Tibial nerve (tissue), 4 donors: ENCODE data around the gene FDX1. TPM values are rescaled to one million over a fixed set of nuclear protein-coding genes. Genes with fewer than 3 reads are reported as not detected.

ENCODE experiments used
- DNase-seq, 2 donors: peaks; one replicate each; pipeline ENCODE4 v3.0.0-alpha.2; 2019; ENCODE audit warnings: low spot score in 2 of 2
- H3K27ac ChIP-seq, 4 donors: fragments of 200-600 bp; sonication (generic) in 3 of 4; one replicate each; pipeline ENCODE4 v1.5.1; 2017 to 2019; ENCODE audit warnings: mild to moderate bottlenecking in 1 of 4
- H3K27me3 ChIP-seq, 2 donors: fragments of 200-600 bp; sonication (generic) in 1 of 2; one replicate each; pipeline versions ENCODE4 v1.5.1 to v1.6.0; 2017 to 2019
- H3K36me3 ChIP-seq, 3 donors: fragments of 200-600 bp; sonication (generic); one replicate each; pipeline ENCODE4 v1.5.1; 2018 to 2019
- H3K4me1 ChIP-seq, 4 donors: fragments of 200-600 bp; sonication (generic) in 3 of 4; one replicate each; pipeline ENCODE4 v1.5.1; 2017 to 2019
- H3K4me3 ChIP-seq, 4 donors: fragments of 200-600 bp; sonication (generic) in 3 of 4; one replicate each; pipeline ENCODE4 v1.5.1; 2017 to 2019; ENCODE audit warnings: mild to moderate bottlenecking in 1 of 4, moderate library complexity in 1 of 4
- H3K9me3 ChIP-seq, 4 donors: fragments of 200-600 bp; sonication (generic) in 3 of 4; one replicate each; pipeline ENCODE4 v1.5.1; 2017 to 2019
- EP300 ChIP-seq, 2 donors: sonication (generic); formaldehyde crosslinking; IDR thresholded peaks; one replicate each; pipeline ENCODE4 v1.6.1; 2017; ENCODE audit warnings: antibody characterized with exemption in 2 of 2, mild to moderate bottlenecking in 1 of 2
- POLR2A ChIP-seq, 2 donors: fragments of 450-650 bp; IDR thresholded peaks; one replicate each; pipeline ENCODE4 v1.6.1; 2017; ENCODE audit warnings: antibody characterized with exemption in 2 of 2, mild to moderate bottlenecking in 2 of 2, moderate library complexity in 2 of 2
- WGBS, 2 donors: methylation state at CpG; one replicate each; pipeline ENCODE4 v1.1.5; 2018; 5-methylcytosine and 5-hydroxymethylcytosine counted together
- total RNA-seq, 4 donors: library from RNA; depleted of rRNA; stranded (reverse); fragments of >200 nt; gene quantifications; one replicate each; pipeline ENCODE4 v1.1.0, GENCODE V29; 2016
- TF ChIP-seq, protein P1 (sequence below), 5 experiments: fragments of 200-600 bp in 3 of 5; fragments of 450-650 bp in 2 of 5; sonication (generic) in 3 of 5; IDR thresholded peaks; one replicate each; pipeline ENCODE4 v1.5.1; 2016 to 2019; ENCODE audit warnings: antibody characterized with exemption in 5 of 5, mild to moderate bottlenecking in 3 of 5, moderate library complexity in 2 of 5

FDX1 gene
- total RNA-seq, 4 donors from 2014 or later, result 13.9 to 19.9 (median 16.6) TPM

DNA sequence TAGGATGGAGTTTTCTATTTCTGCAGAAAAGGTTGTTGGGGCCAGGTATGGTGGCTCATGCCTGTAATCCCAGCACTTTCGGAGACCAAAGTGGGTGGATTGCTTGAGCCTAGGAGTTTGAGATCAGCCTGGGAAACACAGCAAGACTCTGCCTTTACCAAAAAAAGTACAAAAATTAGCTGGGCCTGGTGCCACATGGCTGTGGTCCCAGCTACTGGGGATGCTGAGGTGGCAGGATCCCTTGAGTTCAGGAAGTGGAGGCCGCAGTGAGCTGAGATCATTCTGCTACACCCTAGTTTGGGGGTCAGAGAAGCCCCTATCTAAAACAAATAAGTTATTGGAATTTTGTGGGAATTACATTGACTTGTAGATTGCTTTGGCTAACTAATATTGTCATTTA is 71.7 kb downstream of the FDX1 start:
- Histone ChIP-seq H3K27me3 (no peaks in the 10 kb centered on the region), H3K4me1 (peaks cover 0 to 7% (median 0%) of the 10 kb centered on the region in 4 donors), H3K36me3 (no peaks in the 10 kb centered on the region), H3K9me3 (peaks cover 0 to 10% (median 0%) of the 10 kb centered on the region in 4 donors), H3K4me3 (no peak overlapping the region), H3K27ac (no peak overlapping the region)
- TF ChIP-seq, protein P1, sequence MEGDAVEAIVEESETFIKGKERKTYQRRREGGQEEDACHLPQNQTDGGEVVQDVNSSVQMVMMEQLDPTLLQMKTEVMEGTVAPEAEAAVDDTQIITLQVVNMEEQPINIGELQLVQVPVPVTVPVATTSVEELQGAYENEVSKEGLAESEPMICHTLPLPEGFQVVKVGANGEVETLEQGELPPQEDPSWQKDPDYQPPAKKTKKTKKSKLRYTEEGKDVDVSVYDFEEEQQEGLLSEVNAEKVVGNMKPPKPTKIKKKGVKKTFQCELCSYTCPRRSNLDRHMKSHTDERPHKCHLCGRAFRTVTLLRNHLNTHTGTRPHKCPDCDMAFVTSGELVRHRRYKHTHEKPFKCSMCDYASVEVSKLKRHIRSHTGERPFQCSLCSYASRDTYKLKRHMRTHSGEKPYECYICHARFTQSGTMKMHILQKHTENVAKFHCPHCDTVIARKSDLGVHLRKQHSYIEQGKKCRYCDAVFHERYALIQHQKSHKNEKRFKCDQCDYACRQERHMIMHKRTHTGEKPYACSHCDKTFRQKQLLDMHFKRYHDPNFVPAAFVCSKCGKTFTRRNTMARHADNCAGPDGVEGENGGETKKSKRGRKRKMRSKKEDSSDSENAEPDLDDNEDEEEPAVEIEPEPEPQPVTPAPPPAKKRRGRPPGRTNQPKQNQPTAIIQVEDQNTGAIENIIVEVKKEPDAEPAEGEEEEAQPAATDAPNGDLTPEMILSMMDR (IDR thresholded peaks at IDR 0.05), result no peak
- TF ChIP-seq POLR2A (IDR thresholded peaks at IDR 0.05) (no peak), EP300 (IDR thresholded peaks at IDR 0.05) (no peak)
- DNase-seq, result no peak
- WGBS, 2 donors, result 78 to 85% methylated on average over 2 of the region's 2 CpGs

DNA sequence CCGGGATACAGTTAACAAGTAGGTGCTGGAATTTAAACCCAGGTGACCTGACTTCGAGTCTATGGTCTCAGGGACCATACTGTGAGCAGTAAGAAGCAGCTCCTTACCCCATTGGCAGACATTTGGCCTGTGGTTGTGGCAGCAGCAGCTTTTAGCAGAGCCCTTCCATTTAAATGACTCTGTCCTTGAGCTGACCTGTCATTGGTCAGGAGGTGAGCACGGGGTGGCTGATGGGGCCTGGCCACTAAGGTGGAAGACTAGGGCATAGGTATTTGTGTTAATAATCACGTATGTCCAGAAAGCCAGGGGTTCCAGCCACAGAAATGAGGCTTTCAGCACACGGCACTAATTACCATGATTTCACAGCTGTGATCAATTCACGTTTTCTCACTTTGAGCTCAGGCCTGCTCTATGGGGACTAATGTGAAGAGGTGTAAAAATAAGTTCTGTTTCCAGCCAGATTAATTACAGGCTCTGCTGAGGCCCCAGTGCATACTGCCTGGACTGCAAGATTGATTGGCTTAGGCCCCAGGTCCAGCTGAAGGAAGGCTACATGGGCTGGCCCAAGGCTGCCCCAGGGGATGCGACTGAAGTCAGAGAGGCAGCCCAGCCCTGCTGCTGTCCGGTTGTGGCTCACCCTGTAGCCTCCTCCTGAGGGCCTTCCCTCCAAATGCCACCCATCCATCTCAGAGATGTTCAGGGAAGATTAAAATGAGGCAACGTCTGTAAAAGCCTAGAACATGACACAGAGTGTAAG is 76.0 kb downstream of the FDX1 start:
- Histone ChIP-seq H3K4me1 (no peaks in the 10 kb centered on the region), H3K36me3 (no peaks in the 10 kb centered on the region), H3K27me3 (no peaks in the 10 kb centered on the region), H3K4me3 (no peak overlapping the region), H3K27ac (no peak overlapping the region), H3K9me3 (peaks cover 0 to 10% (median 0%) of the 10 kb centered on the region in 4 donors)
- WGBS, 2 donors, result 67 to 71% methylated on average over 9 of the region's 9 CpGs
- no peak for TF ChIP-seq EP300 (IDR thresholded peaks at IDR 0.05)
- TF ChIP-seq, protein P1 (IDR thresholded peaks at IDR 0.05), result no peak
- no peak for DNase-seq

DNA sequence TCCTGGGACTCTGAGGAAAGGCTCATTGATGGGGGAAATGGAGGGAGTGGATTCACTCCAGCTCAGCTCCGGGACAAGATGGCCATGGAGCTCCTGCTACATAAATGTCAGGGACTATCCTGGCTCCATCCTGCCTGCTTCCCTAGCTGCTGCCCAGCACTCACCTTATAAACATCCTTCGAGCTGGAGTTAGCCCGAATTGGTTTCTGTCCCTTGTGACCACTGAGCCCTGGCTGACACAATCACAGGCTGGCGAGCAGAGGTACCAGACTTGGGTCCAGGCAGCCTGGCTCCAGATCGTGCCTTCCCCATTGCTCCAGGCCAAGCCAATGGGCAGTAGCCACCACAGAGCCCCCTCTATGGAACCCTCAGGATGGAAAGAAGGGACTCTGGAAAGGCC is 77.6 kb downstream of the FDX1 start:
- Histone ChIP-seq H3K9me3 (no peaks in the 10 kb centered on the region), H3K27me3 (no peaks in the 10 kb centered on the region), H3K4me1 (no peaks in the 10 kb centered on the region), H3K4me3 (no peak overlapping the region), H3K27ac (no peak overlapping the region), H3K36me3 (no peaks in the 10 kb centered on the region)
- WGBS, 2 donors, result 98 to 99% methylated on average over 5 of the region's 5 CpGs
- DNase-seq, result no peak
- TF ChIP-seq, protein P1 (IDR thresholded peaks at IDR 0.05), result no peak
- no peak for TF ChIP-seq EP300 (IDR thresholded peaks at IDR 0.05)
- no peak for TF ChIP-seq POLR2A (IDR thresholded peaks at IDR 0.05)

DNA sequence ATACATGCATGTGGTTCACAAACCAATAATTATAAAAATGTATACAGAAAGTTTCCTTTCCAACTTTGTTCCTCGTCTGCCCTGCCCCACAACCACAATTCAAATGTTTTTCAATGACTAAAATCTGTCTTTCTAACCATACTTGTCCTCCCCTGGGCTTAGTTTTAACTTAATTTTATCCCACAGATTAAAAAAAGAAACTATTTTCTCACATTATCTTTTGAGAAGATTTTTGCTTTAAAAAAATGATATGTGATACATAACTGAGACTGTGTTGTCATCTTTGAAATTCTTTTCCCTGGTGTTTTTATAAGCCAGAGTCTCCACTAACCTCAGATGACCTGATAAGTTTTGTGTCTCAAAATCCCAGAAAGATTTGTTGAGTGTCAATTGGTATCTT is 79.0 kb downstream of the FDX1 start:
- Histone ChIP-seq H3K4me1 (peaks cover 0 to 7% (median 0%) of the 10 kb centered on the region in 4 donors), H3K36me3 (no peaks in the 10 kb centered on the region), H3K4me3 (no peak overlapping the region), H3K9me3 (no peaks in the 10 kb centered on the region), H3K27ac (no peak overlapping the region), H3K27me3 (no peaks in the 10 kb centered on the region)
- TF ChIP-seq EP300 (IDR thresholded peaks at IDR 0.05), result no peak
- TF ChIP-seq, protein P1 (IDR thresholded peaks at IDR 0.05), result no peak
- TF ChIP-seq POLR2A (IDR thresholded peaks at IDR 0.05), result no peak
- no peak for DNase-seq
- 56 to 65% methylated on average over 1 of the region's 1 CpG for WGBS, 2 donors

DNA sequence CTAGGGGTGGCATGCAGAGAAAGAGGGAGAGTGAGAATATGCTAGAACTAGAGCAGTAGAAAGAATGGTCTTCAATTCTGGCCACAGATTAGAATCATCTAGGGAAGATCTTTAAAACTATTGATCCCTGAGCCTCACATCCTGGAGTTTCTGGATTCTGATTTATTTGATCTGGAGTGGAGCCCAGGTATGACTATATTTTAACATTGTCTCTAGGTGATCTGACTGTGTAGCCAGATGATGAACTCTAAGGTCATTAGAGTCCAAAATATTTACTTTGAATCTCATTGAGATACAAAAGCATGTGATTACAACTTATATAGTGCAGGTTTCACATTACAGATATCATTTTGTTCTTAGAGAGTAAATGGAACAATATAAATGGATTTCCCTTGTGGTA is 79.7 kb downstream of the FDX1 start:
- no peaks in the 10 kb centered on the region for H3K36me3 ChIP-seq
- no peak overlapping the region for H3K4me3 ChIP-seq
- no peak overlapping the region for H3K27ac ChIP-seq
- H3K4me1 ChIP-seq, result peaks cover 0 to 14% (median 0%) of the 10 kb centered on the region in 4 donors
- DNase-seq, result no peak
- H3K27me3 ChIP-seq, result no peaks in the 10 kb centered on the region
- no peaks in the 10 kb centered on the region for H3K9me3 ChIP-seq
- TF ChIP-seq POLR2A (IDR thresholded peaks at IDR 0.05), result no peak
